Measurements from ENCODE around the gene FGF1. TPM values are rescaled to one million over a fixed set of nuclear protein-coding genes. Genes with fewer than 3 reads are reported as not detected.

FGF1 gene
- total and polyA plus RNA-seq, 10 donors: 0.32 to 12.9 (median 2.6) TPM

GRCh38 chr5:142551338-142552067 is 134.4 kb downstream of the FGF1 start:
- Histone ChIP-seq H3K4me1 (peaks cover 3 to 23% (median 11%) of the 10 kb centered on the region in 6 donors), H3K9me3 (no peaks in the 10 kb centered on the region), H3K4me3 (peak overlapping the region in 3 of 8 donors; percentile 5 to 23 (median 12)), H3K27me3 (replicated peaks in 1 of 7) (peaks cover 0 to 52% (median 10%) of the 10 kb centered on the region in 7 donors), H3K27ac (peak overlapping the region in 3 of 8 donors; percentile 9 to 27 (median 22)), H3K36me3 (no peaks in the 10 kb centered on the region)
- 7 to 9% (median 8%) methylated on average over 31 of the region's 31 CpGs for WGBS, 5 donors
- peak in 1 of 3 donors; percentile 15 for TF ChIP-seq POLR2AphosphoS5 (IDR thresholded peaks at IDR 0.05)
- no peak for TF ChIP-seq POLR2A (IDR thresholded peaks at IDR 0.05)
- intact Hi-C loops (cut with DNase I; ENCODE audit: low total_unique reads): no loop called here
- no peak for DNase-seq

DNA sequence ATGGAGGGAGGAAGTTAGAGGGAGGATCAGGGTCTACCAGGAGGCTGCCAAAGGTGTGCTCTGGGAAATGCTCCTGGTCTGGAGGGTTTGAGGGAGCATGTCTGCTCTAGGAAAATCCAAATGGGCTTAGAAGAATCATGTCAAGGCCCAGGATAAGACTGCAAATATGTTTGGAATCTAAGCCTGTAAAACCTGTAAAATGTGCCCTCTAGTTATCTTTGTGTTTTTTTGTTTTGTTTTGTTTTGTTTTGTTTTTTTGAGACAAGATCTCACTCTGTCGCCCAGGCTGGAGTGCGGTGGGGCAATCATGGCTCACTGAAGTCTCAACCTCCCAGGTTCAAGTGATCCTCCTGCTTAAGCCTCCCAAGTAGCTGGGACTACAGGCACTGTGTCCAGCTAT is 135.4 kb downstream of the FGF1 start:
- no peak for DNase-seq
- H3K27me3 ChIP-seq (replicated peaks in 1 of 7): peaks cover 0 to 52% (median 10%) of the 10 kb centered on the region in 7 donors
- WGBS, 5 donors: 93 to 96% (median 95%) methylated on average over 2 of the region's 2 CpGs
- H3K4me3 ChIP-seq: no peak overlapping the region
- H3K27ac ChIP-seq: no peak overlapping the region
- no peak for TF ChIP-seq POLR2A (IDR thresholded peaks at IDR 0.05)
- no peak for TF ChIP-seq POLR2AphosphoS5 (IDR thresholded peaks at IDR 0.05)
- TF ChIP-seq, protein P1, sequence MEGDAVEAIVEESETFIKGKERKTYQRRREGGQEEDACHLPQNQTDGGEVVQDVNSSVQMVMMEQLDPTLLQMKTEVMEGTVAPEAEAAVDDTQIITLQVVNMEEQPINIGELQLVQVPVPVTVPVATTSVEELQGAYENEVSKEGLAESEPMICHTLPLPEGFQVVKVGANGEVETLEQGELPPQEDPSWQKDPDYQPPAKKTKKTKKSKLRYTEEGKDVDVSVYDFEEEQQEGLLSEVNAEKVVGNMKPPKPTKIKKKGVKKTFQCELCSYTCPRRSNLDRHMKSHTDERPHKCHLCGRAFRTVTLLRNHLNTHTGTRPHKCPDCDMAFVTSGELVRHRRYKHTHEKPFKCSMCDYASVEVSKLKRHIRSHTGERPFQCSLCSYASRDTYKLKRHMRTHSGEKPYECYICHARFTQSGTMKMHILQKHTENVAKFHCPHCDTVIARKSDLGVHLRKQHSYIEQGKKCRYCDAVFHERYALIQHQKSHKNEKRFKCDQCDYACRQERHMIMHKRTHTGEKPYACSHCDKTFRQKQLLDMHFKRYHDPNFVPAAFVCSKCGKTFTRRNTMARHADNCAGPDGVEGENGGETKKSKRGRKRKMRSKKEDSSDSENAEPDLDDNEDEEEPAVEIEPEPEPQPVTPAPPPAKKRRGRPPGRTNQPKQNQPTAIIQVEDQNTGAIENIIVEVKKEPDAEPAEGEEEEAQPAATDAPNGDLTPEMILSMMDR (IDR thresholded peaks at IDR 0.05 in 8 of 11, conservative IDR thresholded peaks at IDR 0.05 in 3 of 11): no peak
- H3K36me3 ChIP-seq: no peaks in the 10 kb centered on the region
- no peaks in the 10 kb centered on the region for H3K9me3 ChIP-seq
- intact Hi-C loops (cut with DNase I; ENCODE audit: low total_unique reads): no loop called here
- H3K4me1 ChIP-seq: peaks cover 3 to 23% (median 11%) of the 10 kb centered on the region in 6 donors

DNA sequence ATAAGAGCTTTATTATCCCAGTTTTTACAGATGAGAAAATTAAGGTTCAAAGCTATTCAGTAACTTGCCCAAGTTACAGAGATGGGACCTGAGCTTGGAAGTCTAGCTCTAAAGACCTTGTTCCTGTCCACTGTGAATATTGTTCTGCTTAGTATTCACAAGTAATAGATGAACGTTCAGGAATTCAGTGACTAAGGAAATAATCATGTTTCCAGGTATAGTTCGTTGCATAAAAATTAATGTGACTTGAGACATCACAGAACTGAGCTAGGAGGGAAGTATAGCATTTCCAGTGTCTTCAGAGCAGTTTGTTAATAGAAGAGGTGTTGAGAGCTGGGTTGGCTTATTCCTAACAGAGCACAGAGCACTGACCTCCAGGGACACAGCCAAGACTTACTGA is 136.1 kb downstream of the FGF1 start:
- Histone ChIP-seq H3K4me3 (no peak overlapping the region), H3K9me3 (no peaks in the 10 kb centered on the region), H3K27me3 (replicated peaks in 1 of 7) (peaks cover 0 to 48% (median 10%) of the 10 kb centered on the region in 7 donors), H3K36me3 (no peaks in the 10 kb centered on the region), H3K27ac (no peak overlapping the region), H3K4me1 (peaks cover 3 to 23% (median 11%) of the 10 kb centered on the region in 6 donors)
- no peak for TF ChIP-seq POLR2A (IDR thresholded peaks at IDR 0.05)
- TF ChIP-seq, protein P1 (IDR thresholded peaks at IDR 0.05 in 8 of 11, conservative IDR thresholded peaks at IDR 0.05 in 3 of 11): no peak
- TF ChIP-seq POLR2AphosphoS5 (IDR thresholded peaks at IDR 0.05): no peak
- intact Hi-C loops (cut with DNase I; ENCODE audit: low total_unique reads): loop anchor here (5.0 kb wide), 1 partner anchor 398 kb away; no protein-coding TSS in a partner anchor
- 59 to 77% (median 65%) methylated on average over 2 of the region's 2 CpGs for WGBS, 5 donors
- DNase-seq: no peak

DNA sequence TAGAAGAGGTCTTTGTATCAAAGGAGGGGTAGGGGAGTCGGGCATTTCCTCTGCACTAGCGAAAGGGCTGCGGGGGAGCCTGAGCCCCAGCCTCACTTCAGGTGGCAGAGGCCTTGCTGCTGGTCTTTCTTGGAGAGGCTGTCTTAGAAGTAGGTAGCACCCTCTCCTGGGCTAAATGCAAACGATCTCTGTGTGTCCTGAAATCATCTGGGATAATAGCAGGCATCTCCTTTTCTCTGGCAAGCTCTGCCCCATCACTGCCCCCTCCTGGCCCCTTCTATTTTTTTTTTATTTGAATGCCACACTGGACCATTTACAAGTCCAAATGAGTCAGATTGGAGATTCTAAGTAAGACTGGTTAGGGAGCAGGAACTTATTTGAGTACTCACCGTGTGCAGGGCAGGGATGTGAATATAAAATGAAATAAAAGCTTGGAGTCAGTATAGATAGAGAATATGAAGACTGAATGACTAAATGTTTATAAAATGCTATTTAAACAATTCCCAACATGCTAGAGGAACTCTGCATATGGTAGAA is 137.1 kb downstream of the FGF1 start:
- TF ChIP-seq POLR2A (IDR thresholded peaks at IDR 0.05): no peak
- no peak for TF ChIP-seq POLR2AphosphoS5 (IDR thresholded peaks at IDR 0.05)
- TF ChIP-seq, protein P1 (IDR thresholded peaks at IDR 0.05 in 8 of 11, conservative IDR thresholded peaks at IDR 0.05 in 3 of 11): peak; percentile 17 to 83 (median 57)
- intact Hi-C loops (cut with DNase I; ENCODE audit: low total_unique reads): loop anchor here (5.0 kb wide), 1 partner anchor 397 kb away; no protein-coding TSS in a partner anchor
- WGBS, 5 donors: 29 to 42% (median 40%) methylated on average over 5 of the region's 5 CpGs
- no peaks in the 10 kb centered on the region for H3K9me3 ChIP-seq
- H3K27me3 ChIP-seq (replicated peaks in 1 of 7): peaks cover 0 to 43% (median 10%) of the 10 kb centered on the region in 7 donors
- peaks cover 3 to 23% (median 11%) of the 10 kb centered on the region in 6 donors for H3K4me1 ChIP-seq
- H3K4me3 ChIP-seq: no peak overlapping the region
- no peak overlapping the region for H3K27ac ChIP-seq
- H3K36me3 ChIP-seq: no peaks in the 10 kb centered on the region
- DNase-seq: no peak
